Fibroblast of peridontal ligament (primary cell): ENCODE results near the gene BNIP5.

Source experiments
- DNase-seq: peaks from one replicate; pipeline ENCODE4 v3.0.0-alpha.2; 2010; ENCODE audit errors: extremely low read depth

The BNIP5 gene

GRCh38 chr6:36267731-36268477, 68.8 kb downstream of the BNIP5 start:
- DNase-seq, result no peak

- no peak for DNase-seq
Measured at GRCh38 chr6:36266913-36267644, 69.6 kb downstream of the BNIP5 start.
